HG03108 (cell line): Measurements from ENCODE around the gene TRIP13.
"Not testable (repeated sequence)": the region's sequence is repeated elsewhere in the genome, so short reads cannot be mapped to it uniquely, and the experiment has no call there.

Source experiments
- ATAC-seq: cut with Tn5 transposase; IDR thresholded peaks from one replicate; pipeline ENCODE4 v1.9.1; 2021; ENCODE audit warnings: moderate library complexity; ENCODE audit not compliant: unreplicated experiment

TRIP13 gene

GRCh38 chr5:934381-934967, 41.8 kb downstream of the TRIP13 start:
- not testable (repeated sequence) for ATAC-seq

GRCh38 chr5:935510-936084, 42.9 kb downstream of the TRIP13 start:
- no peak for ATAC-seq

GRCh38 chr5:936149-937144, 43.8 kb downstream of the TRIP13 start:
- no peak for ATAC-seq

GRCh38 chr5:937151-937924, 44.7 kb downstream of the TRIP13 start:
- ATAC-seq = no peak

- ATAC-seq = no peak
Observed at GRCh38 chr5:939368-939767, 46.7 kb downstream of the TRIP13 start.

GRCh38 chr5:940741-941140, 48.1 kb downstream of the TRIP13 start:
- not testable (repeated sequence) for ATAC-seq

GRCh38 chr5:943201-943917, 50.7 kb downstream of the TRIP13 start:
- ATAC-seq = no peak

GRCh38 chr5:943918-944620, 51.4 kb downstream of the TRIP13 start:
- no peak for ATAC-seq

- ATAC-seq = no peak
Observed at GRCh38 chr5:944621-944927, 51.9 kb downstream of the TRIP13 start.

- ATAC-seq = no peak
Observed at GRCh38 chr5:944992-945685, 52.5 kb downstream of the TRIP13 start.

- ATAC-seq = no peak
Observed at GRCh38 chr5:945691-946551, 53.2 kb downstream of the TRIP13 start.

GRCh38 chr5:946720-947625, 54.3 kb downstream of the TRIP13 start:
- no peak for ATAC-seq

GRCh38 chr5:947626-948471, 55.2 kb downstream of the TRIP13 start:
- ATAC-seq = no peak

- no peak for ATAC-seq
Observed at GRCh38 chr5:948472-949274, 56.0 kb downstream of the TRIP13 start.

- ATAC-seq = no peak
Observed at GRCh38 chr5:949275-949543, 56.5 kb downstream of the TRIP13 start.
